HG03175 (cell line): Measurements from ENCODE around the gene MEGF11.
"Not testable (repeated sequence)": the region's sequence is repeated elsewhere in the genome, so short reads cannot be mapped to it uniquely, and the experiment has no call there.

Source experiments
- ATAC-seq: cut with Tn5 transposase; IDR thresholded peaks from one replicate; pipeline ENCODE4 v1.9.1; 2021; ENCODE audit warnings: mild to moderate bottlenecking, moderate library complexity; ENCODE audit not compliant: unreplicated experiment

Gene MEGF11

GRCh38 chr15:65985387-65985786, 268.2 kb downstream of the MEGF11 start:
- ATAC-seq, result no peak

GRCh38 chr15:65982627-65983322, 270.8 kb downstream of the MEGF11 start:
- no peak for ATAC-seq

- ATAC-seq, result no peak
Measured at GRCh38 chr15:65981837-65982626, 271.5 kb downstream of the MEGF11 start.

GRCh38 chr15:65980824-65981456, 272.6 kb downstream of the MEGF11 start:
- ATAC-seq, result no peak

- ATAC-seq, result no peak
Measured at GRCh38 chr15:65979837-65980236, 273.7 kb downstream of the MEGF11 start.

- ATAC-seq, result no peak
Measured at GRCh38 chr15:65979316-65979715, 274.2 kb downstream of the MEGF11 start.

GRCh38 chr15:65978110-65978509, 275.4 kb downstream of the MEGF11 start:
- no peak for ATAC-seq

GRCh38 chr15:65976196-65976595, 277.4 kb downstream of the MEGF11 start:
- ATAC-seq, result not testable (repeated sequence)

- no peak for ATAC-seq
Measured at GRCh38 chr15:65971741-65971995, 281.9 kb downstream of the MEGF11 start.

GRCh38 chr15:65970937-65971740, 282.4 kb downstream of the MEGF11 start:
- ATAC-seq, result no peak

- ATAC-seq, result no peak
Measured at GRCh38 chr15:65969865-65970816, 283.4 kb downstream of the MEGF11 start.

GRCh38 chr15:65968511-65968910, 285.0 kb downstream of the MEGF11 start:
- ATAC-seq, result no peak

- ATAC-seq, result no peak
Measured at GRCh38 chr15:65964792-65965433, 288.6 kb downstream of the MEGF11 start.

- ATAC-seq, result no peak
Measured at GRCh38 chr15:65963911-65964482, 289.6 kb downstream of the MEGF11 start.

GRCh38 chr15:65963358-65963757, 290.2 kb downstream of the MEGF11 start:
- no peak for ATAC-seq

- ATAC-seq, result no peak
Measured at GRCh38 chr15:65962187-65962586, 291.4 kb downstream of the MEGF11 start.

GRCh38 chr15:65960586-65960985, 293.0 kb downstream of the MEGF11 start:
- no peak for ATAC-seq

GRCh38 chr15:65958835-65959234, 294.7 kb downstream of the MEGF11 start:
- ATAC-seq, result no peak

GRCh38 chr15:65957451-65957850, 296.1 kb downstream of the MEGF11 start:
- ATAC-seq, result no peak
